MCF 10A (cell line): Measurements from ENCODE around the gene SIX4. TPM values are rescaled to one million over a fixed set of nuclear protein-coding genes. Genes with fewer than 3 reads are reported as not detected.
"Not testable (repeated sequence)": the region's sequence is repeated elsewhere in the genome, so short reads cannot be mapped to it uniquely, and the experiment has no call there.

Experiments
- BruUV-seq: library from RNA; stranded (reverse); fragments of 400-500 nt; replicated peaks from 2 replicates; lab custom pipeline; 2021; lab: Mats Ljungman, UMichigan
- CTCF ChIA-PET: fragments of 300-600 bp; sonication (Branson Sonifier 250); formaldehyde crosslinking; extraction: SDS; loops from one replicate; lab custom pipeline; 2021; ENCODE audit warnings: antibody characterized with exemption, inconsistent platforms; lab: Yijun Ruan, JAX
- POLR2A ChIA-PET: fragments of 300-600, 350-650 bp; sonication (Branson Sonifier 250); formaldehyde crosslinking; extraction: SDS; loops from one replicate; lab custom pipeline; 2020; ENCODE audit warnings: antibody characterized with exemption, inconsistent platforms; lab: Yijun Ruan, JAX
- DNase-seq: peaks from one replicate; pipeline ENCODE4 v3.0.0-alpha.2; 2018; ENCODE audit not compliant: unreplicated experiment
- H3K27ac Mint-ChIP-seq: one replicate; pipeline ENCODE4 v1.8.0; 2022; ENCODE audit warnings: mild to moderate bottlenecking, low read depth, mixed read lengths; ENCODE audit not compliant: unreplicated experiment
- H3K27me3 Mint-ChIP-seq: one replicate; pipeline ENCODE4 v1.8.0; 2022; ENCODE audit warnings: mixed read lengths; ENCODE audit not compliant: insufficient read depth, unreplicated experiment
- H3K36me3 Mint-ChIP-seq: one replicate; pipeline ENCODE4 v1.8.0; 2022; ENCODE audit warnings: mild to moderate bottlenecking, moderate library complexity, mixed read lengths; ENCODE audit not compliant: insufficient read depth, unreplicated experiment
- H3K4me1 Mint-ChIP-seq: one replicate; pipeline ENCODE4 v1.8.0; 2022; ENCODE audit warnings: mixed read lengths; ENCODE audit not compliant: insufficient read depth, unreplicated experiment
- H3K4me3 Mint-ChIP-seq: one replicate; pipeline ENCODE4 v1.8.0; 2022; ENCODE audit warnings: mild to moderate bottlenecking, moderate library complexity, mixed read lengths; ENCODE audit not compliant: unreplicated experiment
- H3K9me3 Mint-ChIP-seq: one replicate; pipeline ENCODE4 v1.8.0; 2022; ENCODE audit warnings: mixed read lengths; ENCODE audit not compliant: unreplicated experiment
- intact Hi-C: fragments of 100-400 bp; cut with micrococcal nuclease; formaldehyde crosslinking; loops from 2 replicates; pipeline ENCODE4 v1.14.1; 2022
- total RNA-seq: library from RNA; stranded (reverse); gene quantifications from 2 replicates; pipeline ENCODE4 v1.2.3, GENCODE V29; 2022
- TF ChIP-seq, protein P1 (sequence below): fragments of 200-600 bp; IDR thresholded peaks from one replicate; pipeline ENCODE4 v1.8.0; 2022; ENCODE audit warnings: antibody characterized with exemption, mild to moderate bottlenecking; ENCODE audit not compliant: unreplicated experiment

Gene SIX4
- total RNA-seq, 1 experiment from 2014 or later, result 13.6 TPM

GRCh38 chr14:60734465-60735242 is 10.5 kb upstream of the SIX4 start, which contains the start of gene MNAT1:
TSS of gene MNAT1 (plus strand) at chr14:60734761. CDS start at chr14:60734863, 102 bp downstream.
- TSS peak; percentile 65 for BruUV-seq
- Mint-ChIP-seq H3K4me3 (peak within 1 kb of the TSS; percentile 94), H3K27me3 (no peaks in the 10 kb centered on the region), H3K9me3 (no peaks in the 10 kb centered on the region), H3K36me3 (peaks cover 4% of the 10 kb centered on the region), H3K4me1 (peaks cover 19% of the 10 kb centered on the region), H3K27ac (peak within 1 kb of the TSS; percentile 92)
- POLR2A ChIA-PET, result interaction anchor here (0.7 to 3.6 kb wide), 7 partner anchors 10 to 450 kb away, joined by 3 to 35 read pairs (median 5); partner anchors contain the start of genes SIX4, SLC38A6 and TRMT5
- peak; percentile 82 for DNase-seq
- TF ChIP-seq, protein P1, sequence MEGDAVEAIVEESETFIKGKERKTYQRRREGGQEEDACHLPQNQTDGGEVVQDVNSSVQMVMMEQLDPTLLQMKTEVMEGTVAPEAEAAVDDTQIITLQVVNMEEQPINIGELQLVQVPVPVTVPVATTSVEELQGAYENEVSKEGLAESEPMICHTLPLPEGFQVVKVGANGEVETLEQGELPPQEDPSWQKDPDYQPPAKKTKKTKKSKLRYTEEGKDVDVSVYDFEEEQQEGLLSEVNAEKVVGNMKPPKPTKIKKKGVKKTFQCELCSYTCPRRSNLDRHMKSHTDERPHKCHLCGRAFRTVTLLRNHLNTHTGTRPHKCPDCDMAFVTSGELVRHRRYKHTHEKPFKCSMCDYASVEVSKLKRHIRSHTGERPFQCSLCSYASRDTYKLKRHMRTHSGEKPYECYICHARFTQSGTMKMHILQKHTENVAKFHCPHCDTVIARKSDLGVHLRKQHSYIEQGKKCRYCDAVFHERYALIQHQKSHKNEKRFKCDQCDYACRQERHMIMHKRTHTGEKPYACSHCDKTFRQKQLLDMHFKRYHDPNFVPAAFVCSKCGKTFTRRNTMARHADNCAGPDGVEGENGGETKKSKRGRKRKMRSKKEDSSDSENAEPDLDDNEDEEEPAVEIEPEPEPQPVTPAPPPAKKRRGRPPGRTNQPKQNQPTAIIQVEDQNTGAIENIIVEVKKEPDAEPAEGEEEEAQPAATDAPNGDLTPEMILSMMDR, result no peak
- CTCF ChIA-PET, result interaction anchor here (3.4 kb wide), 1 partner anchor 12 kb away, joined by 15 read pairs; the partner anchor contains the start of gene SIX4
- intact Hi-C loops, result loop anchor here (10.0 kb wide), 1 partner anchor 70 kb away; no protein-coding TSS in a partner anchor

- H3K27ac Mint-ChIP-seq, result no peak overlapping the region
- peaks cover 4% of the 10 kb centered on the region for H3K36me3 Mint-ChIP-seq
- ChIA-PET CTCF (interaction anchor here (0.6 to 3.4 kb wide), 4 partner anchors 10 to 414 kb away, joined by 3 to 15 read pairs (median 3); partner anchors contain the start of gene SIX4), POLR2A (interaction anchor here (1.0 to 3.6 kb wide), 3 partner anchors 10 to 248 kb away, joined by 5 to 35 read pairs (median 21); partner anchors contain the start of genes SIX4, SLC38A6 and TRMT5)
- TF ChIP-seq, protein P1, result no peak
- peaks cover 12% of the 10 kb centered on the region for H3K4me1 Mint-ChIP-seq
- intact Hi-C loops, result loop anchor here (10.0 kb wide), 1 partner anchor 72 kb away; no protein-coding TSS in a partner anchor
- no peaks in the 10 kb centered on the region for H3K9me3 Mint-ChIP-seq
- no TSS peak for BruUV-seq
- no peak overlapping the region for H3K4me3 Mint-ChIP-seq
- H3K27me3 Mint-ChIP-seq, result no peaks in the 10 kb centered on the region
- DNase-seq, result no peak
These were observed 8.8 kb upstream of the SIX4 start for GRCh38 chr14:60732840-60733483.

DNA sequence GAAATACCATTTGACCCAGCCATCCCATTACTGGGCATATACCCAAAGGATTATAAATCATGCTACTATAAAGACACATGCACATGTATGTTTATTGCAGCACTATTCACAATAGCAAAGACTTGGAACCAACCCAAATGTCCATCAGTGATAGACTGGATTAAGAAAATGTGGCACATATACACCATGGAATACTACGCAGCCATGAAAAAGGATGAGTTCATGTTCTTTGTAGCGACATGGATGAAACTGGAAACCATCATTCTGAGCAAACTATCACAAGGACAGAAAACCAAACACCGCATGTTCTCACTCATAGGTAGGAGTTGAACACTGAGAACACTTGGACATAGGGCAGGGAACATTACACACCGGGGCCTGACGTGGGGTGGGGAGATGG is 7.1 kb upstream of the SIX4 start:
- H3K27me3 Mint-ChIP-seq, H3K27ac Mint-ChIP-seq, POLR2A ChIA-PET, CTCF ChIA-PET, H3K4me3 Mint-ChIP-seq, H3K36me3 Mint-ChIP-seq, H3K9me3 Mint-ChIP-seq, DNase-seq, BruUV-seq: not testable (repeated sequence)
- H3K4me1 Mint-ChIP-seq, result peaks cover 11% of the 10 kb centered on the region
- intact Hi-C loops, result loop anchor here (10.0 kb wide), 1 partner anchor 74 kb away; no protein-coding TSS in a partner anchor

GRCh38 chr14:60723116-60723906 is 840 bp downstream of the SIX4 start:
- Mint-ChIP-seq H3K36me3 (peaks cover 9% of the 10 kb centered on the region), H3K4me1 (no peaks in the 10 kb centered on the region), H3K9me3 (no peaks in the 10 kb centered on the region), H3K27me3 (no peaks in the 10 kb centered on the region), H3K4me3 (peak overlapping the region; percentile 91), H3K27ac (peak overlapping the region; percentile 80)
- no TSS peak for BruUV-seq
- intact Hi-C loops, result loop anchor here (1.0 to 5.0 kb wide), 4 partner anchors 99 to 529 kb away; no protein-coding TSS in a partner anchor
- peak; percentile 64 for DNase-seq
- ChIA-PET CTCF (interaction anchor here (0.6 to 3.5 kb wide), 4 partner anchors 10 to 483 kb away, joined by 3 to 15 read pairs (median 4); partner anchors contain the start of gene MNAT1), POLR2A (interaction anchor here (0.7 to 4.3 kb wide), 10 partner anchors 10 to 466 kb away, joined by 3 to 45 read pairs (median 6); partner anchors contain the start of genes MNAT1, SLC38A6 and TRMT5)
- TF ChIP-seq, protein P1, result no peak
